Transverse colon (tissue), 4 donors: ENCODE measurements around the gene TCF7L2.

Experiments
- EP300 ChIP-seq: sonication (generic); formaldehyde crosslinking; IDR thresholded peaks from one replicate; pipeline ENCODE4 v1.6.1; 2017; ENCODE audit warnings: antibody characterized with exemption, low read depth
- POLR2A ChIP-seq: fragments of 450-650 bp; IDR thresholded peaks from one replicate; pipeline ENCODE4 v1.6.1; 2016; ENCODE audit warnings: antibody characterized with exemption, mild to moderate bottlenecking, moderate library complexity
- POLR2AphosphoS5 ChIP-seq, 3 donors: sonication (generic); formaldehyde crosslinking; IDR thresholded peaks; one replicate each; pipeline ENCODE4 v1.6.1; 2016; ENCODE audit warnings: antibody characterized with exemption in 3 of 3
- TF ChIP-seq, protein P1 (sequence below), 5 experiments: fragments of 200-600 bp in 3 of 5; fragments of 450-650 bp in 2 of 5; sonication (generic) in 3 of 5; IDR thresholded peaks; 1 replicate in 2 of 5; 2 replicates in 3 of 5; pipeline ENCODE4 v1.5.1; 2016 to 2017; ENCODE audit warnings: antibody characterized with exemption in 5 of 5, inconsistent platforms in 3 of 5, mild to moderate bottlenecking in 2 of 5, moderate library complexity in 1 of 5

DNA sequence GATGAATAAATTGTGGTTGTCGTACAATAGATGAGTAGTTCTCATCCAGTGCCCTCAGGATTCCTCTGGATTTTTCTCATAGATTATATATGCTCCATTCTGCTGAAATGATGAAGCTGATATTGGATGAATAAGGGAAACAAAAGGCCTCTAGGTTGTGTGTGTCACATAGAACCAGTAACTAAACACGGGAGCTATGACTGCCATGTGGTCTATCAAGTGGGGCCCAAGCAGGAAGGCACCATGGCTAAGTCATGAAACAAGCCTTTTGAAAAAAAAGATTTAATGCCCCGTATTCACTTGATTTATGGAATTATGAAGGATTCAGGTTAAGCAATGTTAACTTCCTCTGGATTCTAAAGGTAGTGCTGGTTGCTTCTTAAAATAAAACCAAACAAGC lies 225.1 kb downstream of the TCF7L2 start:
- TF ChIP-seq, protein P1, sequence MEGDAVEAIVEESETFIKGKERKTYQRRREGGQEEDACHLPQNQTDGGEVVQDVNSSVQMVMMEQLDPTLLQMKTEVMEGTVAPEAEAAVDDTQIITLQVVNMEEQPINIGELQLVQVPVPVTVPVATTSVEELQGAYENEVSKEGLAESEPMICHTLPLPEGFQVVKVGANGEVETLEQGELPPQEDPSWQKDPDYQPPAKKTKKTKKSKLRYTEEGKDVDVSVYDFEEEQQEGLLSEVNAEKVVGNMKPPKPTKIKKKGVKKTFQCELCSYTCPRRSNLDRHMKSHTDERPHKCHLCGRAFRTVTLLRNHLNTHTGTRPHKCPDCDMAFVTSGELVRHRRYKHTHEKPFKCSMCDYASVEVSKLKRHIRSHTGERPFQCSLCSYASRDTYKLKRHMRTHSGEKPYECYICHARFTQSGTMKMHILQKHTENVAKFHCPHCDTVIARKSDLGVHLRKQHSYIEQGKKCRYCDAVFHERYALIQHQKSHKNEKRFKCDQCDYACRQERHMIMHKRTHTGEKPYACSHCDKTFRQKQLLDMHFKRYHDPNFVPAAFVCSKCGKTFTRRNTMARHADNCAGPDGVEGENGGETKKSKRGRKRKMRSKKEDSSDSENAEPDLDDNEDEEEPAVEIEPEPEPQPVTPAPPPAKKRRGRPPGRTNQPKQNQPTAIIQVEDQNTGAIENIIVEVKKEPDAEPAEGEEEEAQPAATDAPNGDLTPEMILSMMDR (IDR thresholded peaks at IDR 0.05): no peak
- TF ChIP-seq POLR2A (no peak), EP300 (no peak), POLR2AphosphoS5 (IDR thresholded peaks at IDR 0.05) (no peak)
